C1 segment of cervical spinal cord (tissue), 14 donors: ENCODE measurements around the gene MID2.
"Not testable (repeated sequence)": the region's sequence is repeated elsewhere in the genome, so short reads cannot be mapped to it uniquely, and the experiment has no call there.

Experiments
- DNase-seq, 14 donors: peaks; one replicate each; lab custom pipeline; 2025; lab: John Stamatoyannopoulos, UW

MID2 gene, protein sequence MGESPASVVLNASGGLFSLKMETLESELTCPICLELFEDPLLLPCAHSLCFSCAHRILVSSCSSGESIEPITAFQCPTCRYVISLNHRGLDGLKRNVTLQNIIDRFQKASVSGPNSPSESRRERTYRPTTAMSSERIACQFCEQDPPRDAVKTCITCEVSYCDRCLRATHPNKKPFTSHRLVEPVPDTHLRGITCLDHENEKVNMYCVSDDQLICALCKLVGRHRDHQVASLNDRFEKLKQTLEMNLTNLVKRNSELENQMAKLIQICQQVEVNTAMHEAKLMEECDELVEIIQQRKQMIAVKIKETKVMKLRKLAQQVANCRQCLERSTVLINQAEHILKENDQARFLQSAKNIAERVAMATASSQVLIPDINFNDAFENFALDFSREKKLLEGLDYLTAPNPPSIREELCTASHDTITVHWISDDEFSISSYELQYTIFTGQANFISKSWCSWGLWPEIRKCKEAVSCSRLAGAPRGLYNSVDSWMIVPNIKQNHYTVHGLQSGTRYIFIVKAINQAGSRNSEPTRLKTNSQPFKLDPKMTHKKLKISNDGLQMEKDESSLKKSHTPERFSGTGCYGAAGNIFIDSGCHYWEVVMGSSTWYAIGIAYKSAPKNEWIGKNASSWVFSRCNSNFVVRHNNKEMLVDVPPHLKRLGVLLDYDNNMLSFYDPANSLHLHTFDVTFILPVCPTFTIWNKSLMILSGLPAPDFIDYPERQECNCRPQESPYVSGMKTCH

DNA sequence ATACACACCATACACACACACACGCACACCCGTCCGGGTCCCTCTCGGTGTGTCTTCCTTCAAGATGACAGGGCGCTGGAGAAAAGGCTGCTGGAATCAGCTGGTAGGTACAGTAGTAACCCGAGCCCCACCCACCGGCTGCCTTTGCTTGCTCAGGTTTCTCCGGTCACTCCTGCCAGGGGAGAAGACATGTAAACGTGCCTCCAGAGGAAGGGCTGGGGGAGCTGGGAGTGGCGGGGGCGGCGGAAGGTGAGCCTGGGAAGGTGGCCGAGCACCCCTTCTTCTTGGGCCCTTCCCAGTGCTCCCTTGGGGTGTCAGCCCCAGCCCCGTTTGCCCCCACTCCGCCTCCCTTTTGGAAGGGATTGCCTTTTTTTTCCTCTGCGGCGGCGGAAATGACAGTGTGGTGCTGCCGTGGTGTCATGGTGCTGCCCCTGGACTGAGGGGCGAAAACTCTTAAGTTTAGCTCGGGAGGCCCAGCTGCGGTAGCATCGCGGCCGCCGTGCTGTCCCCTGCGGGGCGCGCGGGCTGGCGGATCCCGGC lies at the start of gene MID2:
MID2 (plus strand) TSS at position 169 of the 540 bp plus-strand sequence. CDS start 561 bp downstream, outside the sequence.
- peak in 8 of 14 donors; percentile 2 to 50 (median 16) for DNase-seq

DNA sequence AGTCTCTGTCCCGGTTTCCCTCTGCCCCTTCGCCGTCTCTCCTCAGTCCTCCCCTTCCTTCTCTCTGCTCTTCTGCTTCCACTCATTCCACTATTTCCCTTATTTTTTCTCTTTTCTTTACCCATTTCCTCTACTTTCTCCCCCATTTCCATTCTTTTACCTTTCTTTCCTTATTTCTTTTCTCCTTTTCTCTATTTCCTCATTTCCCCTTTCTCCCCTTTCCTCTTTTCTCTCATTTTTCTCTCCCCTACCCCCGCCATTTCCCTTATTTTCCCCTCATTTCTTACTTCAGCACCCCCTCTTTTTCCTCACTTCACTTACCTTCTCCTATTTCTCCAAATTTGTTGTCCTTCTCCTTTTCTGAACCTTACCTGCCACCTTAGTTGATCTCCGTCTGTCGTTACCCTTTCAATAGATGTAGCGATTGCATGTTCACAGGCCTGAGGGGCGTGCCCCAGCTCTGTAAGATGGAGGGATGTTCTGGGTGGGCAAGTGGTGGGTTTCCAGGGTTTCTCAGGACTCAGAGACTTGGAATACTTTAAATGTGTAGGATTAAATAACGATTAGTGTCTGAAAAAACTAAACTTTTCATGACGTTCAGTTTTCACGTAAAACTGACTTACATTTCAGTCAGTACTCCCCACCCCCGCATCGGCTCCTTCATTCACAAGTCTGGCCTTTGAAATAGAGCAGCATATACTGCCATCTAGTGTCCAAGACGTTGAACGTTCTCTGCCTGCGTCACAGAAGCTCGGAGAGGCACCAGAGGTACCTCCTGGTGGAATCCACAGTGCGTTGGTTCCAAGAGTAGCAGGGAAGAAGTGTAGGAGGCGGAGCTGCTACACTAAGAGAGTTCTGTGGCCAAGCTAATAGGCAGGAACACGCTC lies 48.8 kb upstream of the MID2 start:
- DNase-seq = peak in 11 of 14 donors; percentile 1 to 79 (median 39)

DNA sequence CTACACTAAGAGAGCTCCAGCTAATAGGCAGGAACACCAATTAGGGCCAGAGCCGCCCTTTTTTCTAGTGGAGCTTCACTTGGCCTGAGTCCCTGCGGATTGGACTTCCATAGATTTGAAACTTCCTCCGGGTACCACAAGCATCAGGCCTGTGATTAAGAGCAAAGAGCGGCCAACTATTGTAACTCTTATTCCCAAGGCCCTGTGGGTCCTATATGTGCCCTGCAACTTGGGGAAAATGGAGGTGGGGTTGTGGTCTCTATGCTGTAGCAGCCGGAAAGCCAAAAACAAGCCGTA lies 48.2 kb upstream of the MID2 start, which contains the start of gene NCBP2L:
NCBP2L (plus strand) TSS at position 198 of the 297 bp plus-strand sequence. CDS start 16,488 bp downstream, outside the sequence.
- no peak for DNase-seq

- DNase-seq = no peak
Measured at GRCh38 chrX:107780525-107780924, 45.1 kb upstream of the MID2 start.

GRCh38 chrX:107787827-107788226 lies 37.8 kb upstream of the MID2 start:
- no peak for DNase-seq

DNA sequence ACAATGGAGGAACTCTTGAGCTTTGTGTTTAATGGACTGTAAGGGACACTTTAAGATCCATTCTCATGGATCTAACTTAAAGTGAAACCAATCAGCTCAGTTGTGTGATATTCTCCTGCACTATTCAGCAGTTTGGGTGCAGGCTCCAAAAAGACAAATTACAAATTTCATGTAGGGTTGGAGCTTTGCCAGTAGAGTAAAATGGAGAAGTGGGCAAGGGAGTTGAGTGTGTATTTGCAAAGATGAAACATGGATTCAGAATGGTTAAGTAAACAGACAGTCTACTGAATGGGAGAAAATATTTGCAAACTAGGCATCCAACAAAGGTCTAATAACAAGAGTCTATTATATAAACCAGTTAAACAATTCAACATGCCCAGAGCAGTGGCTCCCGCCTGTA lies 21.2 kb upstream of the MID2 start:
- no peak for DNase-seq

- no peak for DNase-seq
Measured at GRCh38 chrX:107805179-107805578, 20.5 kb upstream of the MID2 start.

DNA sequence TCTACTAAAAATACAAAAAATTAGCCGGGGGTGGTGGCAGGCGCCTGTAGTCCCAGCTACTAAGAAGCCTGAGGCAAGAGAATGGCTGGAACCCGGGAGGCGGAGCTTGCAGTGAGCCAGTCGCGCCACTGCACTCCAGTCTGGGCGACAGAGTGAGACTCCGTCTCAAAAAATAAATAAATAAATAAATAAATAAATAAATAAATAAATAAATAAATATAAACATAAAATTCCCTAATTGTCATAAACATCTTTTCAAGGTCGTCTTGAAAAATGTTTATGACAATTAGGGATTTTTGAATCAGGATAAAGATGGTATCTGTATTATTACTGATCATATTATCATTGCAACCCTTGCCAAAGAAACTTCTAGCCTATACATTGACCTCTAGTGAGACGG lies 15.6 kb upstream of the MID2 start:
- not testable (repeated sequence) for DNase-seq

DNA sequence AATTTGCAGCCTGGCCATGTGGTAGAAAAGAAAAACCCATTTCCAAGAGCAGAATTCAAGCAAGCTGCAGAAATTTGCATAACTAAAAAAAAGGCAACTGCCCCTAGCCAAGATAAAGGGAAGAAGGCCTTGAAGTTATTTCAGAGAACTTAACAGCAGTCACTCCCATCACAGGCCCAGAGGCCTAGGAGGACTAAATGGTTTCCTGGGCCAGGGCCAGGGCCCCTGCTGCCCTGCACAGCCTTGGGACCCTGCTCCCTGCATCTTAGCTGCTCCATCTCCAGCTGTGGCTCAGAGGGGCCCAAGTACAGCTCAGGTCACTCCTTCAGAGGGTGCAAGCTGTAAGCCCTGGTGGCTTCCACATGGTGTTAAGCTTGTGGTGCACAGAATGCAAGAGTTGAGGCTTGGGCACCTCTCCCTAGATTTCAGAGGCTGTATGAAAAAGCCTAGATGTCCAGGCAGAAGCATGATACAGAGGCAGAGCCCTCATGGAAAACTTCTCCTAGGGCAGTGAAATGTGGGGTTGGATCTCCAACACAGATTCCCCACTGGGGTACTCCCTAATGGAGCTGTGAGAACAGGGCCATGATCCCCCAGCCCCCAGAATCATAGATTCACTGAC lies 6.7 kb upstream of the MID2 start:
- no peak for DNase-seq

DNA sequence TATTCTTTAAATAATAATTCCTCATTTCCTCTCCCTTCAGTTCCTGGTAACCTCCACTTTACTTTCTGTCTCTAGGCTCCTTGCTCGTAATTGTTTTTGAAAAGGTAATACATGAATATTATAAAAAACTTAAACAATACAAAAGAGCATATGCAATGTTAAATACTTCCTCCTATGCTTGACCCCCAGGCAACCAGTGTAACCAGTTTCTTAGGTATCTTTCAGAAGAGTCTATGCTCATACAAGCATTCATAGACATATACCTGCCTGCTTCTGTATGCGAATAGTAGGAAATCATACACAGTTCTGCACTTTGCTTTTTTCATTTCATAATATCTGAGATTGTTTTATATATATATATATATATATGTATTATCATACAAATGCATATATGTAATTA lies 2.6 kb upstream of the MID2 start:
- no peak for DNase-seq

DNA sequence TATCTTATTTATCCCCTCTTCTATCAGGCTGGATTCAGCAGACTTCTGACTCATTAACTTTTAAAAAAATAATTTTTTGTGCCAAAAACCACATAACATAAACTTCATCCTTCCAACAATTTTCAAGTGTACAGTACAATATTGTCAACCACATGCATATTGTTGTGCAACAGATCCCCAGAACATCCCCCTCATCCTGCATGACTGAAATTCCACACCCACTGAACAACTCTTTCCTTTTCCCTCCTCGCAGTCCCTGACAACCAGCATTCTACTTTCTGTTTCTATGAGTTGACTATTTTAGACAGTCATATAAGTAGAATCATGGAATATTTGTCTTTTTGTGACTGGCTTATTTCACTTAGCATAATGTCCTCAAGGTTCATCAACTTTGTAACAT lies 2.2 kb upstream of the MID2 start:
- no peak for DNase-seq

DNA sequence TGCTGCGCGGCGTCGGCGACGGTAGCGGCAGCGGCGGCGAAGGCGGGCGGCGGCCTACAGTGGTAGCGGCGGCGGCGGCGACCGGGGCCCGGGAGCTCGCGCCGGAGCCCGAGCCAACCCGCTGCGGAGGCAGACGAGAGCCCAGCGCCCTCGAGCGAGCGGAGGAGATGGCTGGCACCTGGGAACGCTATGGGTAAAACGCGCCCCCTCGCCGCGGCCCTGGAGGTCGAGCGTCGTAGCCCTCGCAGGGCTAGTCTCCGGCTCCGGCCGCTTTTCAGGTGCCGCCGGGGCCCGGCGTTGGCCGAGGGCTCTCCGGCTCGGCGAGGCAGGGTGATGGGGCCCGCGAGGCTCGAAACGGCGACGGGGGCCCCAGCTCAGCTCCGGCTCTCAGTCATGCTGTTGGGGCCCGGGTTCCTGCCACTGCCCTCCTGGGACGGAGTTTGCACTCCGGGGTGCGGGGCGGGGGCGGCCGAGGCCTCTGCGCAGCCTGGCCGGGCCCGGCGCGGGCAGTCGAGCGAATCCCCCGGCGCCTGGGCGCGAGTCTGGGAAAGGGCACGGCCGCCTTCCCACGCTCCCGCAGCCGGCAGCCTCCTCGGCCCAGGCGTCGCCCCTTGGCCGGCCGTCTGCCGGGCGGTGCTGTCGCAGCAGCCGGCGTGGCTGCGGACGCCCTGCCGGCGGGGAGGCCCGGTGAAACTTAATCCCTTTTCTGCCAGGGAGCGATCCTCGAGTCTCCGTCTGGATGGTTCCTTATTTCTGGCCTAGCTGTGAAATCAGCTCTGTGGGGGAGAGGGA lies 768 bp downstream of the MID2 start:
- peak in 10 of 14 donors; percentile 12 to 61 (median 32) for DNase-seq

GRCh38 chrX:107827030-107827831 lies 1.6 kb downstream of the MID2 start:
- peak in 1 of 14 donors; percentile 32 for DNase-seq

DNA sequence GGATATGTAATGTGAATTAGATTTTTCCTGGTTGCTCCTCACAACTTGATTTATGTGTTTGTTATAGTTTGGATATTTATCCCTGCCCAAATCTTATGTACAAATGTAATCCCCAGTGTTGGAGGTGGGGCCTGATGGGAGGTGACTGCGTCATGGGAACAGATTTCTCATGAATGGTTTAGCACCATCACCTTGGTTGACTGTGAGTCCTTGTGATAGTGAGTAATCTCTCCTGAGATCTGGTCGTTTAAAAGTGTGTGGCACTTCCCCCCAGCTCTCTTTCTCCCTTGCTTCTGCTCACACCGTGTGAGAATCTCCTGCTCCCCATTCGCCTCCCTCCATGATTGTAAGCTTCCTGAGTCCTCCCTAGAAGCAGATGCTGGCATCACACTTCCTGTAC lies 2.2 kb downstream of the MID2 start:
- DNase-seq = no peak

DNA sequence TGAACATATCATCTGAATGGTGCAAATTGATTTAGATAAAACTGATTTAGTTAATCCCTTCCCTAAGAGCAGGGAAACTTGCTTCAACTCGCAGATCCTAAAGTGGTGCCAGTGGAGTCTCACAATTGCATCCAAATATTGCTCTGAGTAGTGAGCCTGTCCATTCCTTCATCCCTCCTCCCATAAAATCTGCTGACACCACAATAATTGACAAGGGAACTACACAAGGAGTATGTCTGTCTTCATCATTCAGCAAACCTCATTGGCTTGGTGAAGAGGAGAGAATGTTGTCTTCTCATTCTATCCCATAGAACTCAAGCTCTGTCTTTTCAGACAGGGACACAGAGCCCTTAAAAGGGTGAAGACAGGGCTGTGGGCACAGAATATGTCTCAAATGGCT lies 4.2 kb downstream of the MID2 start:
- DNase-seq = no peak

- no peak for DNase-seq
Measured at GRCh38 chrX:107831071-107831730, 5.5 kb downstream of the MID2 start.

GRCh38 chrX:107834275-107835201 lies 8.9 kb downstream of the MID2 start:
- DNase-seq = no peak

DNA sequence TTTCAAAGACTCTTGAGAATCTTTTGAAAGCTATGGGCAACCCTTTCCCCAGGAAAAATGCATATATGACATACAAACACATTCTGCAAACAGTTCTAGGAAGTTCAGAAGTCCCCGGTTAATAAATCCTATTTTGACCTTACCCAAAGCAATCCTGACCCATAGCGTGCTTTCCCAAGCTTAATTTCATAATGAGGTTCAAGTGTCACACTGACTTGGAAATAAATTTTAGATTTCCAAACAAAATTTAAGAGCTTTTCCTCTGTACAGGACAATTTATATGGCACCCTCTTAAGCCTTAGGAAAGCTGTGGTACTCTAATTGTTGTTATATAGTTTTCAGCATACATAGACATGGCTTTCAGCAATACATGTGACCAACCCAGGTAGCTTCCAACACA lies 11.3 kb downstream of the MID2 start:
- DNase-seq = no peak
